NCI-H460 (cell line): Measurements from ENCODE around the gene TRIM50. TPM values are rescaled to one million over a fixed set of nuclear protein-coding genes. Genes with fewer than 3 reads are reported as not detected.
A peak's percentile ranks its signal among the peaks of the same experiment; 100 is the strongest.
"Not testable (repeated sequence)": the region's sequence is repeated elsewhere in the genome, so short reads cannot be mapped to it uniquely, and the experiment has no call there.

Source experiments
- DNase-seq: peaks from one replicate; pipeline ENCODE4 v3.0.0-alpha.2; 2016; ENCODE audit warnings: low read depth; ENCODE audit errors: extremely low read depth
- total RNA-seq: library from RNA; depleted of rRNA; stranded (reverse); fragments of >200 nt; shearing (Covaris generic); gene quantifications from 2 replicates; pipeline ENCODE4 v1.2.3, GENCODE V29; 2014

The TRIM50 gene
- total RNA-seq, 1 experiment from 2014 or later: 0.47 TPM

- no peak for DNase-seq
These were observed 23.7 kb upstream of the TRIM50 start for GRCh38 chr7:73351447-73352167.

GRCh38 chr7:73350306-73351068, 22.6 kb upstream of the TRIM50 start:
- DNase-seq: no peak

GRCh38 chr7:73349763-73350162, 21.9 kb upstream of the TRIM50 start:
- no peak for DNase-seq

GRCh38 chr7:73345951-73346350, 18.1 kb upstream of the TRIM50 start:
- no peak for DNase-seq

- DNase-seq: no peak
These were observed 17.7 kb upstream of the TRIM50 start for GRCh38 chr7:73345538-73345937.

- DNase-seq: no peak
These were observed 15.9 kb upstream of the TRIM50 start for GRCh38 chr7:73343671-73344380.

- DNase-seq: peak; percentile 46
These were observed 14.8 kb upstream of the TRIM50 start for GRCh38 chr7:73342645-73343044.

- no peak for DNase-seq
These were observed 14.0 kb upstream of the TRIM50 start for GRCh38 chr7:73341877-73342276.

GRCh38 chr7:73340514-73340913, 12.6 kb upstream of the TRIM50 start:
- no peak for DNase-seq

- no peak for DNase-seq
These were observed 10.4 kb upstream of the TRIM50 start for GRCh38 chr7:73338321-73338720.

GRCh38 chr7:73332447-73332846, 4.6 kb upstream of the TRIM50 start:
- no peak for DNase-seq

GRCh38 chr7:73330772-73331171, 2.9 kb upstream of the TRIM50 start:
- DNase-seq: no peak

- DNase-seq: no peak
These were observed 2.1 kb upstream of the TRIM50 start for GRCh38 chr7:73329861-73330581.

GRCh38 chr7:73328696-73329095, 814 bp upstream of the TRIM50 start:
- no peak for DNase-seq

GRCh38 chr7:73327449-73327848, 433 bp downstream of the TRIM50 start:
- not testable (repeated sequence) for DNase-seq

- DNase-seq: not testable (repeated sequence)
These were observed 2.5 kb downstream of the TRIM50 start for GRCh38 chr7:73325424-73325823.

- DNase-seq: peak; percentile 56
These were observed 3.6 kb downstream of the TRIM50 start for GRCh38 chr7:73324081-73324845.

- DNase-seq: not testable (repeated sequence)
These were observed 4.3 kb downstream of the TRIM50 start for GRCh38 chr7:73323434-73324080.

- DNase-seq: peak; percentile 25
These were observed 7.9 kb downstream of the TRIM50 start for GRCh38 chr7:73320009-73320408.

GRCh38 chr7:73319541-73319940, 8.3 kb downstream of the TRIM50 start:
- not testable (repeated sequence) for DNase-seq
